ENCODE data around the gene C2CD2. TPM values are rescaled to one million over a fixed set of nuclear protein-coding genes. Genes with fewer than 3 reads are reported as not detected.

The C2CD2 gene
- total and polyA plus RNA-seq, 10 of the 15 experiments (the other 5 are each of a cell fraction or from before 2014, with no cell fraction given) = 2.2 to 30.9 (median 9.9) TPM

DNA sequence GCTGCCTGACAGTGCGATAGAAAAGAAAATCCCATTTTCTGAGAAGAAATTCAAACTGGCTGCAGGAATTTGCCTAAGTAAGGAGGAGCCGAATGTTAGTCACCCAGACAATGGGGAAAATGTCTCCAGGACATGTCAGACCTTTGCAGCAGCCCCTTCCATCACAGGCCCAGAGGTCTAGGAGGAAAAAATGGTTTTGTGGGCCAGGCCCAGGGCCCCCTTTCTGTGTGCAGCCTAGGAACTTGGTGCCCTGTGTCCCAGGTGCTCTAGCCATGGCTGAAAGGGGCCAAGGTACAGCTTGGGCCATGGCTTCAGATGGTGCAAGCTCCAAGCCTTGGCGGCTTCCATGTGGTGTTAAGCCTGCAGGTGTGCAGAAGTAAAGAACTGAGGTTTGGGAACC, 41.8 kb upstream of the C2CD2 start (continued):
- TF ChIP-seq, protein P1, sequence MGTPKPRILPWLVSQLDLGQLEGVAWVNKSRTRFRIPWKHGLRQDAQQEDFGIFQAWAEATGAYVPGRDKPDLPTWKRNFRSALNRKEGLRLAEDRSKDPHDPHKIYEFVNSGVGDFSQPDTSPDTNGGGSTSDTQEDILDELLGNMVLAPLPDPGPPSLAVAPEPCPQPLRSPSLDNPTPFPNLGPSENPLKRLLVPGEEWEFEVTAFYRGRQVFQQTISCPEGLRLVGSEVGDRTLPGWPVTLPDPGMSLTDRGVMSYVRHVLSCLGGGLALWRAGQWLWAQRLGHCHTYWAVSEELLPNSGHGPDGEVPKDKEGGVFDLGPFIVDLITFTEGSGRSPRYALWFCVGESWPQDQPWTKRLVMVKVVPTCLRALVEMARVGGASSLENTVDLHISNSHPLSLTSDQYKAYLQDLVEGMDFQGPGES (IDR thresholded peaks at IDR 0.05) = no peak
- no peak for TF ChIP-seq ZNF207 (IDR thresholded peaks at IDR 0.05; ENCODE audit: borderline replicate concordance)
- TF ChIP-seq NR2F1 (conservative IDR thresholded peaks at IDR 0.05) = no peak
- TF ChIP-seq ZNF622 (IDR thresholded peaks at IDR 0.05) = no peak
- TF ChIP-seq NR2C1 (IDR thresholded peaks at IDR 0.05) = no peak
- TF ChIP-seq, protein P2, sequence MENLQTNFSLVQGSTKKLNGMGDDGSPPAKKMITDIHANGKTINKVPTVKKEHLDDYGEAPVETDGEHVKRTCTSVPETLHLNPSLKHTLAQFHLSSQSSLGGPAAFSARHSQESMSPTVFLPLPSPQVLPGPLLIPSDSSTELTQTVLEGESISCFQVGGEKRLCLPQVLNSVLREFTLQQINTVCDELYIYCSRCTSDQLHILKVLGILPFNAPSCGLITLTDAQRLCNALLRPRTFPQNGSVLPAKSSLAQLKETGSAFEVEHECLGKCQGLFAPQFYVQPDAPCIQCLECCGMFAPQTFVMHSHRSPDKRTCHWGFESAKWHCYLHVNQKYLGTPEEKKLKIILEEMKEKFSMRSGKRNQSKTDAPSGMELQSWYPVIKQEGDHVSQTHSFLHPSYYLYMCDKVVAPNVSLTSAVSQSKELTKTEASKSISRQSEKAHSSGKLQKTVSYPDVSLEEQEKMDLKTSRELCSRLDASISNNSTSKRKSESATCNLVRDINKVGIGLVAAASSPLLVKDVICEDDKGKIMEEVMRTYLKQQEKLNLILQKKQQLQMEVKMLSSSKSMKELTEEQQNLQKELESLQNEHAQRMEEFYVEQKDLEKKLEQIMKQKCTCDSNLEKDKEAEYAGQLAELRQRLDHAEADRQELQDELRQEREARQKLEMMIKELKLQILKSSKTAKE (IDR thresholded peaks at IDR 0.05; ENCODE audit: low read depth, poor library complexity, severe bottlenecking) = no peak
- TF ChIP-seq, protein P3, sequence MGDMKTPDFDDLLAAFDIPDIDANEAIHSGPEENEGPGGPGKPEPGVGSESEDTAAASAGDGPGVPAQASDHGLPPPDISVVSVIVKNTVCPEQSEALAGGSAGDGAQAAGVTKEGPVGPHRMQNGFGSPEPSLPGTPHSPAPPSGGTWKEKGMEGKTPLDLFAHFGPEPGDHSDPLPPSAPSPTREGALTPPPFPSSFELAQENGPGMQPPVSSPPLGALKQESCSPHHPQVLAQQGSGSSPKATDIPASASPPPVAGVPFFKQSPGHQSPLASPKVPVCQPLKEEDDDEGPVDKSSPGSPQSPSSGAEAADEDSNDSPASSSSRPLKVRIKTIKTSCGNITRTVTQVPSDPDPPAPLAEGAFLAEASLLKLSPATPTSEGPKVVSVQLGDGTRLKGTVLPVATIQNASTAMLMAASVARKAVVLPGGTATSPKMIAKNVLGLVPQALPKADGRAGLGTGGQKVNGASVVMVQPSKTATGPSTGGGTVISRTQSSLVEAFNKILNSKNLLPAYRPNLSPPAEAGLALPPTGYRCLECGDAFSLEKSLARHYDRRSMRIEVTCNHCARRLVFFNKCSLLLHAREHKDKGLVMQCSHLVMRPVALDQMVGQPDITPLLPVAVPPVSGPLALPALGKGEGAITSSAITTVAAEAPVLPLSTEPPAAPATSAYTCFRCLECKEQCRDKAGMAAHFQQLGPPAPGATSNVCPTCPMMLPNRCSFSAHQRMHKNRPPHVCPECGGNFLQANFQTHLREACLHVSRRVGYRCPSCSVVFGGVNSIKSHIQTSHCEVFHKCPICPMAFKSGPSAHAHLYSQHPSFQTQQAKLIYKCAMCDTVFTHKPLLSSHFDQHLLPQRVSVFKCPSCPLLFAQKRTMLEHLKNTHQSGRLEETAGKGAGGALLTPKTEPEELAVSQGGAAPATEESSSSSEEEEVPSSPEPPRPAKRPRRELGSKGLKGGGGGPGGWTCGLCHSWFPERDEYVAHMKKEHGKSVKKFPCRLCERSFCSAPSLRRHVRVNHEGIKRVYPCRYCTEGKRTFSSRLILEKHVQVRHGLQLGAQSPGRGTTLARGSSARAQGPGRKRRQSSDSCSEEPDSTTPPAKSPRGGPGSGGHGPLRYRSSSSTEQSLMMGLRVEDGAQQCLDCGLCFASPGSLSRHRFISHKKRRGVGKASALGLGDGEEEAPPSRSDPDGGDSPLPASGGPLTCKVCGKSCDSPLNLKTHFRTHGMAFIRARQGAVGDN (IDR thresholded peaks at IDR 0.05) = no peak
- TF ChIP-seq MEF2B (IDR thresholded peaks at IDR 0.05; ENCODE audit: partially characterized antibody, poor library complexity, severe bottlenecking) = no peak
- TF ChIP-seq, protein P4, sequence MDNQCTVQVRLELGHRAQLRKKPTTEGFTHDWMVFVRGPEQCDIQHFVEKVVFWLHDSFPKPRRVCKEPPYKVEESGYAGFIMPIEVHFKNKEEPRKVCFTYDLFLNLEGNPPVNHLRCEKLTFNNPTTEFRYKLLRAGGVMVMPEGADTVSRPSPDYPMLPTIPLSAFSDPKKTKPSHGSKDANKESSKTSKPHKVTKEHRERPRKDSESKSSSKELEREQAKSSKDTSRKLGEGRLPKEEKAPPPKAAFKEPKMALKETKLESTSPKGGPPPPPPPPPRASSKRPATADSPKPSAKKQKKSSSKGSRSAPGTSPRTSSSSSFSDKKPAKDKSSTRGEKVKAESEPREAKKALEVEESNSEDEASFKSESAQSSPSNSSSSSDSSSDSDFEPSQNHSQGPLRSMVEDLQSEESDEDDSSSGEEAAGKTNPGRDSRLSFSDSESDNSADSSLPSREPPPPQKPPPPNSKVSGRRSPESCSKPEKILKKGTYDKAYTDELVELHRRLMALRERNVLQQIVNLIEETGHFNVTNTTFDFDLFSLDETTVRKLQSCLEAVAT (IDR thresholded peaks at IDR 0.05) = no peak
- TF ChIP-seq TARDBP (IDR thresholded peaks at IDR 0.05; ENCODE audit: borderline replicate concordance) = no peak
- TF ChIP-seq PAX5 (IDR thresholded peaks at IDR 0.05; ENCODE audit: borderline replicate concordance, low read depth, low read length) = no peak
- no peak for TF ChIP-seq TCF3 (IDR thresholded peaks at IDR 0.05; ENCODE audit: borderline replicate concordance, insufficient read depth, low read depth, low read length)
- TF ChIP-seq TBL1XR1 (IDR thresholded peaks at IDR 0.05; ENCODE audit: low read depth, low read length) = no peak

Data from GM12878 (cell line).